Lower leg skin (tissue), 3 donors: Measurements from ENCODE around the gene RPTOR.

Experiments
- CTCF ChIP-seq, 3 donors: fragments of 450-650 bp; IDR thresholded peaks; one replicate each; pipeline ENCODE4 v1.5.1; 2016; ENCODE audit warnings: antibody characterized with exemption in 3 of 3, mild to moderate bottlenecking in 3 of 3, moderate library complexity in 2 of 3
- POLR2A ChIP-seq, 2 donors: fragments of 450-650 bp; IDR thresholded peaks; one replicate each; pipeline ENCODE4 v1.6.1; 2016 to 2017; ENCODE audit warnings: antibody characterized with exemption in 2 of 2, mild to moderate bottlenecking in 1 of 2, moderate library complexity in 1 of 2

DNA sequence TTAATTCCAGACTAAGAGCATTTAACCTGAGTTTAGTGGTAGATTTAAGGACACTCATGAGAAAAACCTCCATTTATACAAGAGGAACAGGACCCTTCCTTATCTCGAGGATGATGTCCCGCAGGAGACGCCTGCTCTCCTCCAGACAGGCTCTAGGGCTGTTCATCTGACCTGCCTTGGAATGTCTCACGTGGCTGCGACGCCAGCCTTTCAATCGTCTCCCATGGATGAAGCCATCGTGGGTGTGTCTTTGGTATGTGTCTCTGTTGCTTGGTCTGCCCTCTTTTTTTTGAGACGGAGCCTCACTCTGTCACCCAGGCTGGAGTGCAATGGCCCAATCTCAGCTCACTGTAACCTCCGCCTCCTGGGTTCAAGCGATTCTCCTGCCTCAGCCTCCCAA, 463.5 kb downstream of the RPTOR start:
- TF ChIP-seq POLR2A (IDR thresholded peaks at IDR 0.05) (no peak), CTCF (IDR thresholded peaks at IDR 0.05) (no peak)
